ENCODE data around the gene CDC42BPG.

The CDC42BPG gene

GRCh38 chr11:64879244-64879900 lies 34.9 kb upstream of the CDC42BPG start:
- DNase-seq = peak in 1 of 3 experiments; percentile 43

- peak; percentile 99 to 100 (median 100) for DNase-seq
Measured at GRCh38 chr11:64878494-64879243, 34.2 kb upstream of the CDC42BPG start, which contains the start of gene EHD1. TSS of gene EHD1 (minus strand) at chr11:64878621. CDS start at chr11:64878464, 157 bp downstream.

GRCh38 chr11:64878223-64878493 lies 33.7 kb upstream of the CDC42BPG start:
- no peak for DNase-seq

GRCh38 chr11:64877390-64878222 lies 33.2 kb upstream of the CDC42BPG start:
- DNase-seq = no peak

- no peak for DNase-seq
Measured at GRCh38 chr11:64876835-64877341, 32.4 kb upstream of the CDC42BPG start.

- no peak for DNase-seq
Measured at GRCh38 chr11:64876229-64876750, 31.8 kb upstream of the CDC42BPG start.

- DNase-seq = no peak
Measured at GRCh38 chr11:64875369-64876228, 31.1 kb upstream of the CDC42BPG start.

GRCh38 chr11:64874308-64875240 lies 30.1 kb upstream of the CDC42BPG start:
- no peak for DNase-seq

- no peak for DNase-seq
Measured at GRCh38 chr11:64872790-64873488, 28.5 kb upstream of the CDC42BPG start.

GRCh38 chr11:64871492-64871891 lies 27.0 kb upstream of the CDC42BPG start:
- no peak for DNase-seq

GRCh38 chr11:64870893-64871466 lies 26.5 kb upstream of the CDC42BPG start:
- DNase-seq = no peak

- DNase-seq = no peak
Measured at GRCh38 chr11:64870176-64870892, 25.9 kb upstream of the CDC42BPG start.

GRCh38 chr11:64869571-64870175 lies 25.2 kb upstream of the CDC42BPG start:
- no peak for DNase-seq

GRCh38 chr11:64868904-64869570 lies 24.6 kb upstream of the CDC42BPG start:
- DNase-seq = no peak

GRCh38 chr11:64867748-64868462 lies 23.5 kb upstream of the CDC42BPG start:
- no peak for DNase-seq

- no peak for DNase-seq
Measured at GRCh38 chr11:64866173-64866491, 21.7 kb upstream of the CDC42BPG start.

GRCh38 chr11:64865286-64866172 lies 21.1 kb upstream of the CDC42BPG start:
- no peak for DNase-seq

Data from NCI-H1417 (cell line).